Measurements from ENCODE around the gene CHCHD3. TPM values are rescaled to one million over a fixed set of nuclear protein-coding genes. Genes with fewer than 3 reads are reported as not detected.

CHCHD3 gene
- total and polyA plus RNA-seq, 2 donors from 2014 or later: 53.9 to 77.3 TPM

DNA sequence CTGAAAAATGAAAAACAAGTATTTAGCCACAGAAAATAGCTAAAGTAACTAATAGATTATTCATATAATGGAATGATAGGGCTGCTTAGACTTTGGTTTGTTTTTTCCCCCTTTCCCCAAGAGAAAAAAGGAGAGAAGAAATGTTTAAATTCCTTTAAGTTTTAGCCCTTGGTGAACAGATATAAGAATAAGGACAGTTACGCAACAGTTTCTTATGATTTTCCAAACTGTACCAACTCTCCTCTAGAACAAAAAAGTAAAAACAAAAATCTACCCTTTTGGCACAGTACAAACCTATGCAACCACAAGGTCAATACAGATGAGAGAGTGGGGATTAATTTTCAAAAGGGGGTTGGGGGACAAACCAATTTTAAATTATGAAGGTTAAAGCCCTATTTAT lies 227.7 kb downstream of the CHCHD3 start:
- Histone ChIP-seq H3K9me3 (ENCODE audit: control insufficient read depth in 2 of 3, insufficient read depth in 1 of 3, low read length in 3 of 3) (no peaks in the 10 kb centered on the region), H3K4me3 (ENCODE audit: low read length in 3 of 3) (no peak overlapping the region), H3K27ac (ENCODE audit: low read depth in 2 of 2, low read length in 2 of 2) (no peak overlapping the region), H3K36me3 (ENCODE audit: control insufficient read depth in 2 of 3, insufficient read depth in 3 of 3, low read length in 3 of 3) (no peaks in the 10 kb centered on the region), H3K9ac (ENCODE audit: low read length in 3 of 3) (no peak overlapping the region), H3K27me3 (ENCODE audit: control insufficient read depth, insufficient read depth, low read length) (no peaks in the 10 kb centered on the region), H3K4me1 (ENCODE audit: control insufficient read depth in 2 of 3, insufficient read depth in 2 of 3, low read depth in 1 of 3, low read length in 3 of 3) (no peaks in the 10 kb centered on the region)
- DNase-seq (no peak), FAIRE-seq (no peak)
- intact Hi-C loops (cut with DNase I): no loop called here
- TF ChIP-seq, protein P1, sequence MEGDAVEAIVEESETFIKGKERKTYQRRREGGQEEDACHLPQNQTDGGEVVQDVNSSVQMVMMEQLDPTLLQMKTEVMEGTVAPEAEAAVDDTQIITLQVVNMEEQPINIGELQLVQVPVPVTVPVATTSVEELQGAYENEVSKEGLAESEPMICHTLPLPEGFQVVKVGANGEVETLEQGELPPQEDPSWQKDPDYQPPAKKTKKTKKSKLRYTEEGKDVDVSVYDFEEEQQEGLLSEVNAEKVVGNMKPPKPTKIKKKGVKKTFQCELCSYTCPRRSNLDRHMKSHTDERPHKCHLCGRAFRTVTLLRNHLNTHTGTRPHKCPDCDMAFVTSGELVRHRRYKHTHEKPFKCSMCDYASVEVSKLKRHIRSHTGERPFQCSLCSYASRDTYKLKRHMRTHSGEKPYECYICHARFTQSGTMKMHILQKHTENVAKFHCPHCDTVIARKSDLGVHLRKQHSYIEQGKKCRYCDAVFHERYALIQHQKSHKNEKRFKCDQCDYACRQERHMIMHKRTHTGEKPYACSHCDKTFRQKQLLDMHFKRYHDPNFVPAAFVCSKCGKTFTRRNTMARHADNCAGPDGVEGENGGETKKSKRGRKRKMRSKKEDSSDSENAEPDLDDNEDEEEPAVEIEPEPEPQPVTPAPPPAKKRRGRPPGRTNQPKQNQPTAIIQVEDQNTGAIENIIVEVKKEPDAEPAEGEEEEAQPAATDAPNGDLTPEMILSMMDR (IDR thresholded peaks at IDR 0.05; ENCODE audit: borderline replicate concordance, extremely low read depth, insufficient read depth): no peak

DNA sequence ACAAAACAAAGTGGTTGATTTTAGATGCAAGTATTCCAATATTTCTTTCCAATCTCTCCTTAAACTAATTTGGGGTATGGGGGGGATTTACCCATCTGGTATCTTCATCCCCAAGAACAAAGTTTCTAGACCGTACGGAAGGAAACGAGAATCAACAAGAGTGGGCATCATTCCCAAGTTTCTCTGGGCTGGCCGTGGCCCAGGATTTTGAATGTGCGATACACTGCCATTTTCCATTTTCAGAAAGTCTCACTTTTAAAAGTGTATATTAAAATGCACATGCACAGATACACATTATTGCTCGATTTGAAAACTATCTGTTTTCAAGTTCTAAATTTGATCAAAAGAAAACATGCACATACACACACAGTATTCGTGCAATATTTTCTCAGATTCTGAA lies 234.5 kb downstream of the CHCHD3 start:
- Histone ChIP-seq H3K36me3 (ENCODE audit: control insufficient read depth in 2 of 3, insufficient read depth in 3 of 3, low read length in 3 of 3) (no peaks in the 10 kb centered on the region), H3K27me3 (ENCODE audit: control insufficient read depth, insufficient read depth, low read length) (no peaks in the 10 kb centered on the region), H3K9me3 (ENCODE audit: control insufficient read depth in 2 of 3, insufficient read depth in 1 of 3, low read length in 3 of 3) (no peaks in the 10 kb centered on the region), H3K27ac (ENCODE audit: low read depth in 2 of 2, low read length in 2 of 2) (no peak overlapping the region), H3K4me3 (ENCODE audit: low read length in 3 of 3) (no peak overlapping the region), H3K9ac (ENCODE audit: low read length in 3 of 3) (no peak overlapping the region), H3K4me1 (ENCODE audit: control insufficient read depth in 2 of 3, insufficient read depth in 2 of 3, low read depth in 1 of 3, low read length in 3 of 3) (no peaks in the 10 kb centered on the region)
- no peak for DNase-seq
- TF ChIP-seq, protein P1 (IDR thresholded peaks at IDR 0.05; ENCODE audit: borderline replicate concordance, extremely low read depth, insufficient read depth): no peak
- no peak for FAIRE-seq
- intact Hi-C loops (cut with DNase I): no loop called here

DNA sequence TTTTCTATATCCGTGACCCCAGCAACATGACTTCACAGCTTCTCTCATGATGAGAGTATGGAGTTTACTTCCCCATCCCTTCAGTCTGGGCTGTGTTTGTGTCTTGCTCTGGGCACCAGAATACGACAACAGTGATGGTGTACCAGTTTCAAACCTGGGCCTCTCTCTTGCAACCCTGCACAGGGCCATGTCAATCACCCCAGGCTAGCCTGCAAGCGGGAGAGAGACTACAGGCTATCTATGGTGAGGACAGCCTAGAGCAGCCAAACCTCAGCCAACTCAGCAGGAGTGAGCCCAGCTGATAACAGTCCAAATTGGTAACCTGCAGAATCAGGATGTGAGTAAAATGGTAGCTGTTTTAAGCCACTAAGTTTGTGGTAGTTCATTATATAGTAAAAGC lies 235.8 kb downstream of the CHCHD3 start:
- intact Hi-C loops (cut with DNase I): no loop called here
- FAIRE-seq (no peak), DNase-seq (no peak)
- Histone ChIP-seq H3K4me3 (ENCODE audit: low read length in 3 of 3) (no peak overlapping the region), H3K9ac (ENCODE audit: low read length in 3 of 3) (no peak overlapping the region), H3K27me3 (ENCODE audit: control insufficient read depth, insufficient read depth, low read length) (no peaks in the 10 kb centered on the region), H3K27ac (ENCODE audit: low read depth in 2 of 2, low read length in 2 of 2) (no peak overlapping the region), H3K36me3 (ENCODE audit: control insufficient read depth in 2 of 3, insufficient read depth in 3 of 3, low read length in 3 of 3) (no peaks in the 10 kb centered on the region), H3K4me1 (ENCODE audit: control insufficient read depth in 2 of 3, insufficient read depth in 2 of 3, low read depth in 1 of 3, low read length in 3 of 3) (no peaks in the 10 kb centered on the region), H3K9me3 (ENCODE audit: control insufficient read depth in 2 of 3, insufficient read depth in 1 of 3, low read length in 3 of 3) (no peaks in the 10 kb centered on the region)
- TF ChIP-seq, protein P1 (IDR thresholded peaks at IDR 0.05; ENCODE audit: borderline replicate concordance, extremely low read depth, insufficient read depth): no peak

DNA sequence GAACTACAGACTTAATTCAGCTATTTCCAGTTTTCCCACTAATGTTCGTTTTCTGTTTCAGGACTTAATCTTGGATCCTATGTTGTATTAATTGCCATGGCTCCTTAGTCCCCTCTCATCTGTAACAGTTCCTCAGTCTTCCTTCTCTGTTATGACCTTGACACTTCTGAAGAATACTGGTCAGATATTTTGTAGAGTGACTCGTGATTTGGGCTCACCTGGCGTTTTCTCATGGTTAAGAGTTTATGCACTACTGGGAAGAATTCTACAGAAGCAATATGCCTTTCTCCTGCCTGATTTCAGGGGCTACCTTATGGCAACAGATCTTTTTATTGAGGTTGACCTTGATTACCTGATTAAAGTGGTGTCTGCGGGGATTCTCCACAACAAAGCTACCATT lies 239.4 kb downstream of the CHCHD3 start:
- DNase-seq (no peak), FAIRE-seq (no peak)
- intact Hi-C loops (cut with DNase I): no loop called here
- TF ChIP-seq, protein P1 (IDR thresholded peaks at IDR 0.05; ENCODE audit: borderline replicate concordance, extremely low read depth, insufficient read depth): no peak
- H3K27ac ChIP-seq (ENCODE audit: low read depth in 2 of 2, low read length in 2 of 2): no peak overlapping the region
- H3K4me3 ChIP-seq (ENCODE audit: low read length in 3 of 3): no peak overlapping the region
- H3K4me1 ChIP-seq (ENCODE audit: control insufficient read depth in 2 of 3, insufficient read depth in 2 of 3, low read depth in 1 of 3, low read length in 3 of 3): no peaks in the 10 kb centered on the region
- no peak overlapping the region for H3K9ac ChIP-seq (ENCODE audit: low read length in 3 of 3)
- no peaks in the 10 kb centered on the region for H3K9me3 ChIP-seq (ENCODE audit: control insufficient read depth in 2 of 3, insufficient read depth in 1 of 3, low read length in 3 of 3)
- H3K36me3 ChIP-seq (ENCODE audit: control insufficient read depth in 2 of 3, insufficient read depth in 3 of 3, low read length in 3 of 3): no peaks in the 10 kb centered on the region
- no peaks in the 10 kb centered on the region for H3K27me3 ChIP-seq (ENCODE audit: control insufficient read depth, insufficient read depth, low read length)

All from kidney (tissue), 14 donors.